NT2/D1 (cell line): ENCODE data around the gene CRELD2.

ENCODE experiments used
- DNase-seq: peaks from one replicate; pipeline ENCODE4 v3.0.0-alpha.2; 2011; ENCODE audit warnings: low read depth, low spot score
- H3K27me3 ChIP-seq: 2 replicates; pipeline ENCODE4 v1.6.0; 2011; ENCODE audit warnings: mild to moderate bottlenecking; ENCODE audit not compliant: insufficient read length, insufficient read depth
- H3K36me3 ChIP-seq: 2 replicates; pipeline ENCODE4 v1.6.1; 2011; ENCODE audit warnings: mild to moderate bottlenecking, low read length, mixed read lengths; ENCODE audit not compliant: insufficient read depth, insufficient read length
- H3K4me1 ChIP-seq: 2 replicates; pipeline ENCODE4 v1.5.1; 2011; ENCODE audit not compliant: insufficient read depth, insufficient read length
- H3K4me3 ChIP-seq: 2 replicates; pipeline ENCODE4 v1.5.1; 2011; ENCODE audit warnings: low read depth; ENCODE audit not compliant: insufficient read length
- H3K9ac ChIP-seq: 2 replicates; pipeline ENCODE4 v1.6.0; 2011; ENCODE audit warnings: low read depth; ENCODE audit not compliant: insufficient read length
- H3K9me3 ChIP-seq: 2 replicates; pipeline ENCODE4 v1.5.1; 2011; ENCODE audit warnings: mild to moderate bottlenecking, low read length; ENCODE audit not compliant: insufficient read depth
- SUZ12 ChIP-seq: IDR thresholded peaks from 2 replicates; pipeline ENCODE4 v1.6.1; 2011; ENCODE audit not compliant: insufficient read length, insufficient read depth; ENCODE audit errors: extremely low read depth
- YY1 ChIP-seq: IDR thresholded peaks from 2 replicates; pipeline ENCODE4 v1.6.1; 2011; ENCODE audit not compliant: insufficient read length, insufficient read depth
- ZNF274 ChIP-seq: IDR thresholded peaks from 2 replicates; pipeline ENCODE4 v1.6.1; 2011; ENCODE audit warnings: mild to moderate bottlenecking, low read depth, low read length

CRELD2 gene

GRCh38 chr22:49917974-49918910 is at the start of gene CRELD2, which contains the start of gene ALG12:
Gene CRELD2, plus strand, starts transcription at chr22:49918634. Its CDS starts 136 bp downstream, at chr22:49918770.
Gene ALG12, minus strand, starts transcription at chr22:49918438. Its CDS starts 4,673 bp downstream, at chr22:49913765.
- H3K36me3 ChIP-seq, result peaks cover 34% of the 10 kb centered on the region
- H3K4me3 ChIP-seq, result peak within 1 kb of the TSS; percentile 71
- peaks cover 12% of the 10 kb centered on the region for H3K4me1 ChIP-seq
- peak within 1 kb of the TSS; percentile 90 for H3K9ac ChIP-seq
- TF ChIP-seq SUZ12, result no peak
- peak; percentile 95 for TF ChIP-seq YY1
- DNase-seq, result peak; percentile 89
- no peaks in the 10 kb centered on the region for H3K9me3 ChIP-seq
- H3K27me3 ChIP-seq, result no peaks in the 10 kb centered on the region

GRCh38 chr22:49869086-49869830 is 49.2 kb upstream of the CRELD2 start:
- H3K4me1 ChIP-seq, result no peaks in the 10 kb centered on the region
- peaks cover 7% of the 10 kb centered on the region for H3K36me3 ChIP-seq
- no peak for DNase-seq
- H3K4me3 ChIP-seq, result no peak overlapping the region
- H3K9me3 ChIP-seq, result peaks cover 17% of the 10 kb centered on the region; the same call in 1 of the 2 replicates
- TF ChIP-seq ZNF274 (no peak), SUZ12 (no peak), YY1 (no peak)
- H3K27me3 ChIP-seq, result no peaks in the 10 kb centered on the region
- H3K9ac ChIP-seq, result no peak overlapping the region

GRCh38 chr22:49869845-49870712 is 48.4 kb upstream of the CRELD2 start:
- DNase-seq, result no peak
- no peaks in the 10 kb centered on the region for H3K27me3 ChIP-seq
- TF ChIP-seq SUZ12 (no peak), ZNF274 (no peak), YY1 (no peak)
- no peaks in the 10 kb centered on the region for H3K4me1 ChIP-seq
- H3K9ac ChIP-seq, result no peak overlapping the region
- H3K9me3 ChIP-seq, result peaks cover 17% of the 10 kb centered on the region; the same call in 1 of the 2 replicates
- H3K4me3 ChIP-seq, result no peak overlapping the region
- peaks cover 7% of the 10 kb centered on the region for H3K36me3 ChIP-seq

GRCh38 chr22:49871482-49871881 is 47.0 kb upstream of the CRELD2 start:
- no peak for DNase-seq

GRCh38 chr22:49872347-49872746 is 46.1 kb upstream of the CRELD2 start:
- no peaks in the 10 kb centered on the region for H3K4me1 ChIP-seq
- no peak for DNase-seq
- no peak for TF ChIP-seq ZNF274
- TF ChIP-seq SUZ12, result no peak
- no peak for TF ChIP-seq YY1
- H3K4me3 ChIP-seq, result no peak overlapping the region
- H3K27me3 ChIP-seq, result no peaks in the 10 kb centered on the region
- H3K36me3 ChIP-seq, result peaks cover 7% of the 10 kb centered on the region
- peaks cover 10% of the 10 kb centered on the region; the same call in 1 of the 2 replicates for H3K9me3 ChIP-seq
- no peak overlapping the region for H3K9ac ChIP-seq

More at GRCh38 chr22:49871482-49871881, 47.0 kb upstream of the CRELD2 start:
- Histone ChIP-seq H3K27me3 (no peaks in the 10 kb centered on the region), H3K4me1 (no peaks in the 10 kb centered on the region), H3K36me3 (peaks cover 7% of the 10 kb centered on the region), H3K4me3 (no peak overlapping the region), H3K9me3 (peaks cover 10% of the 10 kb centered on the region; the same call in 1 of the 2 replicates), H3K9ac (no peak overlapping the region)
- no peak for TF ChIP-seq SUZ12
- no peak for TF ChIP-seq YY1
- TF ChIP-seq ZNF274, result no peak

GRCh38 chr22:49873228-49873940 is 45.0 kb upstream of the CRELD2 start:
- Histone ChIP-seq H3K36me3 (peaks cover 5% of the 10 kb centered on the region), H3K27me3 (no peaks in the 10 kb centered on the region), H3K4me1 (no peaks in the 10 kb centered on the region), H3K9ac (no peak overlapping the region), H3K9me3 (peaks cover 10% of the 10 kb centered on the region; the same call in 1 of the 2 replicates), H3K4me3 (no peak overlapping the region)
- TF ChIP-seq ZNF274, result no peak
- no peak for TF ChIP-seq YY1
- TF ChIP-seq SUZ12, result no peak
- no peak for DNase-seq
